HG03354 (cell line): ENCODE measurements around the gene SH3BP4.

Experiments
- ATAC-seq: cut with Tn5 transposase; IDR thresholded peaks from one replicate; pipeline ENCODE4 v1.9.1; 2021; ENCODE audit warnings: mild to moderate bottlenecking; ENCODE audit not compliant: unreplicated experiment, poor library complexity, severe bottlenecking

The SH3BP4 gene

GRCh38 chr2:234993541-234993981 is 41.7 kb downstream of the SH3BP4 start:
- ATAC-seq = no peak

- ATAC-seq = no peak
These were observed 42.9 kb downstream of the SH3BP4 start for GRCh38 chr2:234994438-234995321.

GRCh38 chr2:234995332-234996068 is 43.7 kb downstream of the SH3BP4 start:
- no peak for ATAC-seq

GRCh38 chr2:234996069-234996940 is 44.5 kb downstream of the SH3BP4 start:
- no peak for ATAC-seq

GRCh38 chr2:234996941-234997270 is 45.1 kb downstream of the SH3BP4 start:
- no peak for ATAC-seq

- ATAC-seq = no peak
These were observed 45.6 kb downstream of the SH3BP4 start for GRCh38 chr2:234997389-234997788.

GRCh38 chr2:234998404-234999211 is 46.8 kb downstream of the SH3BP4 start:
- ATAC-seq = no peak

GRCh38 chr2:234999740-235000425 is 48.1 kb downstream of the SH3BP4 start:
- ATAC-seq = no peak

GRCh38 chr2:235000426-235001236 is 48.8 kb downstream of the SH3BP4 start:
- no peak for ATAC-seq

- no peak for ATAC-seq
These were observed 49.7 kb downstream of the SH3BP4 start for GRCh38 chr2:235001237-235002133.

- ATAC-seq = no peak
These were observed 50.6 kb downstream of the SH3BP4 start for GRCh38 chr2:235002198-235003095.

GRCh38 chr2:235003096-235003775 is 51.4 kb downstream of the SH3BP4 start:
- no peak for ATAC-seq

GRCh38 chr2:235004329-235004903 is 52.6 kb downstream of the SH3BP4 start:
- ATAC-seq = no peak

- no peak for ATAC-seq
These were observed 53.2 kb downstream of the SH3BP4 start for GRCh38 chr2:235005023-235005422.

GRCh38 chr2:235005603-235006259 is 53.9 kb downstream of the SH3BP4 start:
- no peak for ATAC-seq
